ENCODE measurements around the gene EMC10. TPM values are rescaled to one million over a fixed set of nuclear protein-coding genes. Genes with fewer than 3 reads are reported as not detected.

EMC10 gene
- polyA plus RNA-seq, 1 of the 3 experiments (the other 2 are of a cell fraction): 218 TPM

DNA sequence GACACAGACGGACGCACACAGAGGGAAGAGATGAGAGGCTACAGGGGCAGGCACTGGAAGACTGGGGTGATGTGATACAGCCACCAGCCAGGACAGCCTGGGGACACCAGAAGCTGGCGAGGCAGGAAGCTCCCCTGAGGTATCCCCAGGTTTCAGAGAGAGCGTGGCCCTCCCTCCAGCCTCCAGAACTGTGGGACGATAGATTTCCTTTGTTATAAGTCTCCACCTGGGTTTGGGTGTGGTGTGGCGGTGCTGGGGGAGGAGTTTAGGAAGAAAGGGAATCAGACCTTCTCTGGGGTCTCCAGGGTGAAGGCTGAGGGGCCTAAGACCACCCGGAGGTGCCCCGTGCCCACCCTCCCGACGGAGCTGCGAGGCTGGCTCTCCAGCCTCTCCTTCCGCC, 40.1 kb downstream of the EMC10 start:
- Histone ChIP-seq H3F3A (replicated peaks; ENCODE audit: insufficient read depth) (no peaks in the 10 kb centered on the region), H3K79me2 (ENCODE audit: insufficient read depth) (no peaks in the 10 kb centered on the region), H3K27me3 (ENCODE audit: insufficient read depth) (no peaks in the 10 kb centered on the region), H3K4me1 (ENCODE audit: control insufficient read depth in 1 of 2, insufficient read depth in 2 of 2, low read depth in 1 of 2, low read length in 1 of 2) (peaks cover 0 to 35% of the 10 kb centered on the region in 2 experiments; a peak in 1 of 4 replicates), H4K20me1 (ENCODE audit: insufficient read depth) (no peaks in the 10 kb centered on the region), H3K27ac (ENCODE audit: low read depth in 2 of 2, low read length in 1 of 2) (no peak overlapping the region), H3K4me3 (ENCODE audit: low read depth in 2 of 2, low read length in 1 of 2) (no peak overlapping the region), H3K9me3 (no peaks in the 10 kb centered on the region), H3K4me2 (no peak overlapping the region), H2AFZ (ENCODE audit: low read depth) (no peak overlapping the region), H3K9ac (no peak overlapping the region), H3K36me3 (replicated peaks in 1 of 2; ENCODE audit: control insufficient read depth in 1 of 2, insufficient read depth in 2 of 2, low read length in 1 of 2) (no peaks in the 10 kb centered on the region), H3K9me2 (no peaks in the 10 kb centered on the region)
- WGBS (ENCODE audit: low lambda C conversion rate): 78% methylated on average over 12 of the region's 12 CpGs
- ChIA-PET CTCF (interaction anchor here (2.4 to 2.7 kb wide), 2 partner anchors 22 to 40 kb away, joined by 13 to 14 read pairs; no protein-coding TSS in a partner anchor), POLR2A (no interaction called here)
- no peak for DNase-seq
- TF ChIP-seq EZH2phosphoT487 (IDR thresholded peaks at IDR 0.05; ENCODE audit: borderline replicate concordance, low read depth) (no peak), GATA2 (CRISPR knock-in tag; IDR thresholded peaks at IDR 0.05) (no peak), EP300 (IDR thresholded peaks at IDR 0.05; ENCODE audit: borderline replicate concordance in 1 of 2, low read depth in 1 of 2, low read length in 1 of 2) (no peak), USF2 (IDR thresholded peaks at IDR 0.05; ENCODE audit: borderline replicate concordance, low read depth, low read length) (no peak)

GRCh38 chr19:50516964-50517703, 40.8 kb downstream of the EMC10 start:
- 80% methylated on average over 33 of the region's 53 CpGs for WGBS (ENCODE audit: low lambda C conversion rate)
- DNase-seq: peak; percentile 25

More at GRCh38 chr19:50516964-50517703, 40.8 kb downstream of the EMC10 start:
- ChIA-PET CTCF (interaction anchor here (2.4 to 2.7 kb wide), 2 partner anchors 21 to 39 kb away, joined by 13 to 14 read pairs; no protein-coding TSS in a partner anchor), POLR2A (no interaction called here)
- Histone ChIP-seq H3K9ac (no peak overlapping the region), H3K79me2 (ENCODE audit: insufficient read depth) (no peaks in the 10 kb centered on the region), H3K36me3 (replicated peaks in 1 of 2; ENCODE audit: control insufficient read depth in 1 of 2, insufficient read depth in 2 of 2, low read length in 1 of 2) (no peaks in the 10 kb centered on the region), H3K9me3 (no peaks in the 10 kb centered on the region), H3K9me2 (no peaks in the 10 kb centered on the region), H3K4me3 (ENCODE audit: low read depth in 2 of 2, low read length in 1 of 2) (no peak overlapping the region), H3K4me2 (no peak overlapping the region), H3K27me3 (ENCODE audit: insufficient read depth) (no peaks in the 10 kb centered on the region), H3K4me1 (ENCODE audit: control insufficient read depth in 1 of 2, insufficient read depth in 2 of 2, low read depth in 1 of 2, low read length in 1 of 2) (peaks cover 0 to 32% of the 10 kb centered on the region in 2 experiments; a peak in 1 of 4 replicates), H4K20me1 (ENCODE audit: insufficient read depth) (no peaks in the 10 kb centered on the region), H3F3A (replicated peaks; ENCODE audit: insufficient read depth) (no peaks in the 10 kb centered on the region), H2AFZ (ENCODE audit: low read depth) (no peak overlapping the region), H3K27ac (ENCODE audit: low read depth in 2 of 2, low read length in 1 of 2) (no peak overlapping the region)
- TF ChIP-seq, protein P1, sequence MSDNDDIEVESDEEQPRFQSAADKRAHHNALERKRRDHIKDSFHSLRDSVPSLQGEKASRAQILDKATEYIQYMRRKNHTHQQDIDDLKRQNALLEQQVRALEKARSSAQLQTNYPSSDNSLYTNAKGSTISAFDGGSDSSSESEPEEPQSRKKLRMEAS (IDR thresholded peaks at IDR 0.05; ENCODE audit: low read depth): no peak
- TF ChIP-seq CHD2 (IDR thresholded peaks at IDR 0.05; ENCODE audit: low read length, partially characterized antibody) (no peak), RAD21 (IDR thresholded peaks at IDR 0.05; ENCODE audit: low read length) (no peak), RXRA (IDR thresholded peaks at IDR 0.05; ENCODE audit: borderline replicate concordance, low read depth) (no peak), FOXJ3 (CRISPR knock-in tag; IDR thresholded peaks at IDR 0.05) (no peak), MXI1 (IDR thresholded peaks at IDR 0.05; ENCODE audit: low read depth, low read length) (no peak), RFX5 (IDR thresholded peaks at IDR 0.05; ENCODE audit: low read length) (no peak), GABPA (IDR thresholded peaks at IDR 0.05; ENCODE audit: low read depth) (no peak), RCOR1 (IDR thresholded peaks at IDR 0.05; ENCODE audit: low read length) (no peak), PBX3 (IDR thresholded peaks at IDR 0.05) (no peak), TCF12 (IDR thresholded peaks at IDR 0.05) (no peak), FOXM1 (IDR thresholded peaks at IDR 0.05; ENCODE audit: low read depth) (no peak), GATA2 (CRISPR knock-in tag; IDR thresholded peaks at IDR 0.05) (no peak), FOSL2 (IDR thresholded peaks at IDR 0.05; ENCODE audit: borderline replicate concordance, low read depth) (no peak), IRF3 (IDR thresholded peaks at IDR 0.05; ENCODE audit: low read depth, low read length) (no peak), SIN3A (IDR thresholded peaks at IDR 0.05; ENCODE audit: borderline replicate concordance, low read depth, low read length) (no peak), EP300 (IDR thresholded peaks at IDR 0.05; ENCODE audit: borderline replicate concordance in 1 of 2, low read depth in 1 of 2, low read length in 1 of 2) (no peak), MEF2A (IDR thresholded peaks at IDR 0.05; ENCODE audit: borderline replicate concordance, low read depth) (no peak), EZH2phosphoT487 (IDR thresholded peaks at IDR 0.05; ENCODE audit: borderline replicate concordance, low read depth) (no peak)
- TF ChIP-seq, protein P2, sequence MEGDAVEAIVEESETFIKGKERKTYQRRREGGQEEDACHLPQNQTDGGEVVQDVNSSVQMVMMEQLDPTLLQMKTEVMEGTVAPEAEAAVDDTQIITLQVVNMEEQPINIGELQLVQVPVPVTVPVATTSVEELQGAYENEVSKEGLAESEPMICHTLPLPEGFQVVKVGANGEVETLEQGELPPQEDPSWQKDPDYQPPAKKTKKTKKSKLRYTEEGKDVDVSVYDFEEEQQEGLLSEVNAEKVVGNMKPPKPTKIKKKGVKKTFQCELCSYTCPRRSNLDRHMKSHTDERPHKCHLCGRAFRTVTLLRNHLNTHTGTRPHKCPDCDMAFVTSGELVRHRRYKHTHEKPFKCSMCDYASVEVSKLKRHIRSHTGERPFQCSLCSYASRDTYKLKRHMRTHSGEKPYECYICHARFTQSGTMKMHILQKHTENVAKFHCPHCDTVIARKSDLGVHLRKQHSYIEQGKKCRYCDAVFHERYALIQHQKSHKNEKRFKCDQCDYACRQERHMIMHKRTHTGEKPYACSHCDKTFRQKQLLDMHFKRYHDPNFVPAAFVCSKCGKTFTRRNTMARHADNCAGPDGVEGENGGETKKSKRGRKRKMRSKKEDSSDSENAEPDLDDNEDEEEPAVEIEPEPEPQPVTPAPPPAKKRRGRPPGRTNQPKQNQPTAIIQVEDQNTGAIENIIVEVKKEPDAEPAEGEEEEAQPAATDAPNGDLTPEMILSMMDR (IDR thresholded peaks at IDR 0.05): no peak

All from SK-N-SH (cell line).